Measurements from ENCODE around the gene AFMID.

Gene AFMID

DNA sequence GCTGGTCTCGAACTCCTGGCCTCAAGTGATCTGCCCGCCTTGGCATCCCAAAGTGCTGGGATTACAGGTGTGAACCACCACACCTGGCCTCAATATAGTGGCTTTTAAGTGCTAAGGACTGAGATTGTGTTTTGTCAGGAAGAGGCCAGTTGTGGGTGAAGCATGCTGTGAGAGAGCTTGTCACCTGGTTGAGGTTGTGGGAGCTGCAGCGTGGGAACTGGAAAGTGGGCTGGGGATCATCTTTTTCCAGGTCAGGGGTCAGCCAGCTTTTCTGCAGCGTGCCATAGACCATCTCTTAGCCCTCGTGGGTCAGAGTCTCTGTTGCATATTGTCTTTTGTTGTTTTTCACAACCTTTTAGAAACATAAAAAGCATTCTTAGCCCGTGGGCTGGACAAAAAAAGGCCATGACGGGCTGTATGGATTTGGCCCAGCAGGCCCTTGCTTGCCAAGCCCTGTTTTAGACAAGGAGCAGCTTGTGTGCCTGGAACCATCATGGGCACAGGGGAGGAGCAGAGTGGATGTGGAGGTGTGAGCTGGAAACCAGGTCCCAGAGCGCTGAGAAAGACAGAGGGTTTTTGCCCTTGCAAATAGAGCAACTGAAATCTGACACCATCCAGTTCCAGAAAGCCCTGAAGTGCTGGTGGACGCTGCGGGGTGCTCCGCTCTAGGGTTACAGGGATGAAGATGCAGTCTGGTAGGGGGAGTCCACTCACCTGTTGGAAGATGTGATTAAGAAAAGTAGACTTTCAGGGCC is 32.4 kb downstream of the AFMID start:
- Histone ChIP-seq H3K9ac (ENCODE audit: low read depth, low read length) (no peak overlapping the region), H3K4me3 (ENCODE audit: low read depth, low read length) (no peak overlapping the region), H3K4me1 (ENCODE audit: control insufficient read depth, insufficient read depth, low read length) (peaks cover 3% of the 10 kb centered on the region), H3K9me3 (ENCODE audit: control insufficient read depth, insufficient read depth, low read length) (no peaks in the 10 kb centered on the region), H3K27me3 (ENCODE audit: control insufficient read depth, insufficient read depth, low read length) (no peaks in the 10 kb centered on the region), H3K36me3 (ENCODE audit: control insufficient read depth, insufficient read depth, low read length) (peaks cover 27% of the 10 kb centered on the region)

DNA sequence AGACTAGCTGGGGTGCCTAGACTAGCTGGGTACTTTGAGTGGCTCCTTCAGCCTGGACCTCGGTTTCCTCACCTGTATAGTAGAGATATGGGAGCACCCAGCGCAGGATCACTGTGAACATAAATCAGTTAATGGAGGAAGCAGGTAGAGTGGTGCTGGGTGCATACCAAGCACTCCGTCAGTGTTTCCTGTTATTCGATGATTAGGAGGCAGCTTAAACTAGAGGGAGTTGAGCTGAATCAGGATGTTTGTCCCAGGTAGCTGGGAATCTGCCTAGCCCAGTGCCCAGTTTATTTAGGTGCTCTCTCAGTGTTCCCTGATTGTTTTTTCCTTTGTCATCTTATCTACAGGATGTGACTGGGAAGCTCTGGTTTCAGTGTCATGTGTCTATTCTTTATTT is 35.9 kb downstream of the AFMID start:
- Histone ChIP-seq H3K9ac (ENCODE audit: low read depth, low read length) (no peak overlapping the region), H3K36me3 (ENCODE audit: control insufficient read depth, insufficient read depth, low read length) (peaks cover 18% of the 10 kb centered on the region), H3K9me3 (ENCODE audit: control insufficient read depth, insufficient read depth, low read length) (no peaks in the 10 kb centered on the region), H3K27me3 (ENCODE audit: control insufficient read depth, insufficient read depth, low read length) (no peaks in the 10 kb centered on the region), H3K4me1 (ENCODE audit: control insufficient read depth, insufficient read depth, low read length) (peaks cover 3% of the 10 kb centered on the region), H3K4me3 (ENCODE audit: low read depth, low read length) (no peak overlapping the region)

DNA sequence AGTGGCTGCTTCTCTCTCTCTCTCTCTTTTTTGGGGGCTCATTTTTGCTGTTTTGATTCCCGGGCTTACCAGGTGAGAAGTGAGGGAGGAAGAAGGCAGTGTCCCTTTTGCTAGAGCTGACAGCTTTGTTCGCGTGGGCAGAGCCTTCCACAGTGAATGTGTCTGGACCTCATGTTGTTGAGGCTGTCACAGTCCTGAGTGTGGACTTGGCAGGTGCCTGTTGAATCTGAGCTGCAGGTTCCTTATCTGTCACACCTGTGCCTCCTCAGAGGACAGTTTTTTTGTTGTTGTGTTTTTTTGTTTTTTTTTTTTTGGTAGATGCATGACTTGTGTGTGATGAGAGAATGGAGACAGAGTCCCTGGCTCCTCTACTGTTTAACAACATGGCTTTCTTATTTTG is 36.6 kb downstream of the AFMID start:
- H3K9me3 ChIP-seq (ENCODE audit: control insufficient read depth, insufficient read depth, low read length), result no peaks in the 10 kb centered on the region
- peaks cover 3% of the 10 kb centered on the region for H3K4me1 ChIP-seq (ENCODE audit: control insufficient read depth, insufficient read depth, low read length)
- H3K9ac ChIP-seq (ENCODE audit: low read depth, low read length), result no peak overlapping the region
- no peak overlapping the region for H3K4me3 ChIP-seq (ENCODE audit: low read depth, low read length)
- H3K36me3 ChIP-seq (ENCODE audit: control insufficient read depth, insufficient read depth, low read length), result peaks cover 18% of the 10 kb centered on the region
- H3K27me3 ChIP-seq (ENCODE audit: control insufficient read depth, insufficient read depth, low read length), result no peaks in the 10 kb centered on the region

DNA sequence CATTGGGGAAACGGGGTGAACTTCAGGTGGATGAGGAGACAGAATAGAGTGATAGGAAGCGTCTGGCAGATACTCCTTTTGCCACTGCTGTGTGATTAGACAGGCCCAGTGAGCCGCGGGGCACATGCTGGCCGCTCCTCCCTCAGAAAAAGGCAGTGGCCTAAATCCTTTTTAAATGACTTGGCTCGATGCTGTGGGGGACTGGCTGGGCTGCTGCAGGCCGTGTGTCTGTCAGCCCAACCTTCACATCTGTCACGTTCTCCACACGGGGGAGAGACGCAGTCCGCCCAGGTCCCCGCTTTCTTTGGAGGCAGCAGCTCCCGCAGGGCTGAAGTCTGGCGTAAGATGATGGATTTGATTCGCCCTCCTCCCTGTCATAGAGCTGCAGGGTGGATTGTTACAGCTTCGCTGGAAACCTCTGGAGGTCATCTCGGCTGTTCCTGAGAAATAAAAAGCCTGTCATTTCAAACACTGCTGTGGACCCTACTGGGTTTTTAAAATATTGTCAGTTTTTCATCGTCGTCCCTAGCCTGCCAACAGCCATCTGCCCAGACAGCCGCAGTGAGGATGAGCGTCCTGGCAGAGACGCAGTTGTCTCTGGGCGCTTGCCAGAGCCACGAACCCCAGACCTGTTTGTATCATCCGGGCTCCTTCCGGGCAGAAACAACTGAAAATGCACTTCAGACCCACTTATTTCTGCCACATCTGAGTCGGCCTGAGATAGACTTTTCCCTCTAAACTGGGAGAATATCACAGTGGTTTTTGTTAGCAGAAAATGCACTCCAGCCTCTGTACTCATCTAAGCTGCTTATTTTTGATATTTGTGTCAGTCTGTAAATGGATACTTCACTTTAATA is 37.3 kb downstream of the AFMID start:
- Histone ChIP-seq H3K9ac (ENCODE audit: low read depth, low read length) (no peak overlapping the region), H3K36me3 (ENCODE audit: control insufficient read depth, insufficient read depth, low read length) (peaks cover 18% of the 10 kb centered on the region), H3K4me1 (ENCODE audit: control insufficient read depth, insufficient read depth, low read length) (peaks cover 2% of the 10 kb centered on the region)

DNA sequence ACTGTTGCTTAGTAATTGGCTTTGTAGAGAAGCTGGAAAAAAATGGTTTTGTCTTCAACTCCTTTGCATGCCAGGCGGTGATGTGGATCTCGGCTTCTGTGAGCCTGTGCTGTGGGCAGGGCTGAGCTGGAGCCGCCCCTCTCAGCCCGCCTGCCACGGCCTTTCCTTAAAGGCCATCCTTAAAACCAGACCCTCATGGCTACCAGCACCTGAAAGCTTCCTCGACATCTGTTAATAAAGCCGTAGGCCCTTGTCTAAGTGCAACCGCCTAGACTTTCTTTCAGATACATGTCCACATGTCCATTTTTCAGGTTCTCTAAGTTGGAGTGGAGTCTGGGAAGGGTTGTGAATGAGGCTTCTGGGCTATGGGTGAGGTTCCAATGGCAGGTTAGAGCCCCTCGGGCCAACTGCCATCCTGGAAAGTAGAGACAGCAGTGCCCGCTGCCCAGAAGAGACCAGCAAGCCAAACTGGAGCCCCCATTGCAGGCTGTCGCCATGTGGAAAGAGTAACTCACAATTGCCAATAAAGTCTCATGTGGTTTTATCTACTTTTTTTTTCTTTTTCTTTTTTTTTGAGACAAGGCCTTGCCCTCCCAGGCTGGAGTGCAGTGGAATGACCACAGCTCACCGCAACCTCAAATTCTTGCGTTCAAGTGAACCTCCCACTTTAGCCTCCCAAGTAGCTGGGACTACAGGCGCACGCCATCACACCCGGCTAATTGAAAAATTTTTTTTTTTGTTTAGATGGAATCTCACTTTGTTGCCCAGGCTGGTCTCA is 38.1 kb downstream of the AFMID start:
- Histone ChIP-seq H3K27me3 (ENCODE audit: control insufficient read depth, insufficient read depth, low read length) (peaks cover 2% of the 10 kb centered on the region), H3K4me1 (ENCODE audit: control insufficient read depth, insufficient read depth, low read length) (no peaks in the 10 kb centered on the region), H3K4me3 (ENCODE audit: low read depth, low read length) (no peak overlapping the region)

More for the DNA sequence above, 37.3 kb downstream of the AFMID start:
- Histone ChIP-seq H3K27me3 (ENCODE audit: control insufficient read depth, insufficient read depth, low read length) (no peaks in the 10 kb centered on the region), H3K4me3 (ENCODE audit: low read depth, low read length) (no peak overlapping the region), H3K9me3 (ENCODE audit: control insufficient read depth, insufficient read depth, low read length) (no peaks in the 10 kb centered on the region)

DNA sequence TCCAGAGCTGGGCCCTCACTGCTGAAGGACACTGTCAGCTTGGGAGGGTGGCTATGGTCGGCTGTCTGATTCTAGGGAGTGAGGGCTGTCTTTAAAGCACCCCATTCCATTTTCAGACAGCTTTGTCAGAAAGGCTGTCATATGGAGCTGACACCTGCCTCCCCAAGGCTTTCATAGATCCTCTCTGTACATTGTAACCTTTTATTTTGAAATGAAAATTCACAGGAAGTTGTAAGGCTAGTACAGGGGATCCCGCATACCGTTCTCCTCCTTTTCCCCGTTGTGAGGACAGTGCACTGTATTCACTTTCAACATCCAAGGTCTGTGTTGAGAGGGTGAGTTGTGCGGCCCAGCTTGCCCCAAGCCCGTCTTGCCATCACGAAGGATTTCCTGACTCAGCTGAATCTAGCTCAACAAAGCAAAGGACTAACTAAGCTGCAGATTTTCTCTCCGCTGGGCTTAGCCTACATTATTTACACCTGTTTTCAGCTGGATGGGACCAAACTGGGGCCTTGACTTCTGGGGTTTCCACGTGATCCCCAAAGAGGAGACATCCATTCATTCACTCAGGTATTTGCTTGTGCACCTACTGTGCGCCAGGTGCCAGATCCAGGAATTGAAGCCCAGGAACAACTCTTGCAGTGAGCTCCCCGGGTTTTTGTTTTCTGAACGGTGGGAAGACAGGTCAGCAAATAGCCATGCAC is 39.0 kb downstream of the AFMID start:
- H3K27me3 ChIP-seq (ENCODE audit: control insufficient read depth, insufficient read depth, low read length), result peaks cover 10% of the 10 kb centered on the region
- H3K4me1 ChIP-seq (ENCODE audit: control insufficient read depth, insufficient read depth, low read length), result no peaks in the 10 kb centered on the region
- H3K9ac ChIP-seq (ENCODE audit: low read depth, low read length), result no peak overlapping the region
- no peaks in the 10 kb centered on the region for H3K9me3 ChIP-seq (ENCODE audit: control insufficient read depth, insufficient read depth, low read length)
- H3K4me3 ChIP-seq (ENCODE audit: low read depth, low read length), result no peak overlapping the region
- peaks cover 12% of the 10 kb centered on the region for H3K36me3 ChIP-seq (ENCODE audit: control insufficient read depth, insufficient read depth, low read length)

More for the DNA sequence above, 38.1 kb downstream of the AFMID start:
- Histone ChIP-seq H3K9me3 (ENCODE audit: control insufficient read depth, insufficient read depth, low read length) (no peaks in the 10 kb centered on the region), H3K36me3 (ENCODE audit: control insufficient read depth, insufficient read depth, low read length) (peaks cover 15% of the 10 kb centered on the region), H3K9ac (ENCODE audit: low read depth, low read length) (no peak overlapping the region)

DNA sequence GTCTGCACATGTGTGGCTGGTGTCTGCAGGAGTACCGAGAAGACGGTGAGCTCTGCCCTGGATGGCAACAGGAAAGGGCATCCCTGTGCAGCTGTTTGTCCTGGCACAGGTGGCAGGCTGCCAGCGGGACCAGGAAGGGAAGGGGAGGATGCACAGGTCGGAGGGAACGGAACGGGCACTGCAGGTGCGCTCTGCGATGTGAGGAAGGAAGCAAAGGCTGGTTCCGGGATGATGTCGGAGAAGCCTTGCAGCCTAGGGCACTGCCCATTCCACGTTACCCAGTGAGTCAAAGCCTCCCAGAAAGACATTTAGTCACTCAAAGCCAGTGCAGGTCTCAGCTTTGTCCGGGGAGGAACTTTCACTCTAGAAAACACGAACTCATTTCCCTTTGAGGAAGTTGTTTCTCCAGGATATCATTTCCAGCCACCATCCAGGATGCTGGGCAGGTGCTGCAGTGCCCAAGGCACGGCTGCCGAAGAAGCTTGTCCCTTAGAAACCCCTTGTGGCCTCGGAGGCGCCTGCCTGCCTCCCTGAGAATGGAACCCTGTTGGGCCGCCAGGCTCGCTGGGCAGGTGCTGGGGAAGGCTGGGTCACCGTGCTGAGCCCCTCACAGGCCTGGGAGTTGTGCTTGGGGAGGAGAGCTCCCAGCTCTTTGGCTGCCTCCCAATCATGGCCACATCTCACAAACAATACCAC is 39.7 kb downstream of the AFMID start:
- Histone ChIP-seq H3K9me3 (ENCODE audit: control insufficient read depth, insufficient read depth, low read length) (no peaks in the 10 kb centered on the region), H3K27me3 (ENCODE audit: control insufficient read depth, insufficient read depth, low read length) (peaks cover 14% of the 10 kb centered on the region), H3K9ac (ENCODE audit: low read depth, low read length) (no peak overlapping the region), H3K4me1 (ENCODE audit: control insufficient read depth, insufficient read depth, low read length) (no peaks in the 10 kb centered on the region), H3K4me3 (ENCODE audit: low read depth, low read length) (no peak overlapping the region), H3K36me3 (ENCODE audit: control insufficient read depth, insufficient read depth, low read length) (peaks cover 12% of the 10 kb centered on the region)

DNA sequence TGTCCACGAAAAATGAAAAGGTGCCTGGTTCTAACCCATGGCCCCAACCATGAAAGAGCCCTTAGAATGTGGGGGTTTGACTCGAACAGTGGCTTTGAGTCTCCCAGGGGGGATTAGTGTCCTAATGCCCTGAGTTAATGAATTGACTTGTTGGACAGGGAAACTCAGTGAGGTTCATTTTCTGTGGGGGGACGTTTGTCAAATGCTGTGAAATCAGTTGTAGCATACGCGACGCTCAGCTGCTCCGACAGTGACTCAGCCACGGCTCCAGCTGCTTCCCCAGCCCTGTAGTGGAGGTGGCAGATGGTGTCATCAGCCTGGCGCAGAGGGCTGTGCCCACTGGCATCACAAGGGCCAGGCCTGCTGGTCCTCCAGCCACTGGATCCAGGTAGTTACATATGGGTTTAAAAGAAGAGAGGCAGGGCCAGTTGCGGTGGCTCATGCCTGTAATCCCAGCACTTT is 40.3 kb downstream of the AFMID start:
- H3K4me1 ChIP-seq (ENCODE audit: control insufficient read depth, insufficient read depth, low read length), result no peaks in the 10 kb centered on the region
- H3K36me3 ChIP-seq (ENCODE audit: control insufficient read depth, insufficient read depth, low read length), result peaks cover 11% of the 10 kb centered on the region
- no peaks in the 10 kb centered on the region for H3K9me3 ChIP-seq (ENCODE audit: control insufficient read depth, insufficient read depth, low read length)
- no peak overlapping the region for H3K9ac ChIP-seq (ENCODE audit: low read depth, low read length)
- peaks cover 17% of the 10 kb centered on the region for H3K27me3 ChIP-seq (ENCODE audit: control insufficient read depth, insufficient read depth, low read length)
- no peak overlapping the region for H3K4me3 ChIP-seq (ENCODE audit: low read depth, low read length)

DNA sequence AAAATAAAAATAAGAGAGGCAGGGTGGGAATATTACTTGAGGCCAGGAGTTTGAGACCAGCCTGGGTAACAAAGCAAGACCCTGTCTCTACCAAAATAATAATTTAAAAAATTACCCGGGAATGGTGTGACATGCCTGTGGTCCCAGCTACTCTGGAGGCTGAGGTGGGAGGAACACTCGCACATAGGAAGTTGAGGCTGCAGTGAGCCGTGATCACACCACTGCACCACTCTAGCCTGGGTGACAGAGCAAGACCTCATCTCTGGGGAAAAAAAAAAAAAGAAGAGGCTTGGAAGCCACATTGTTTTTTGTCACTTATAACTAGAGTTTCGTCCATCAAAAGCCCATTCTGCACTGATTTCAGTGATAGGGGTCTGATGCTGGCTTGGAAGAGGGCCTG is 41.0 kb downstream of the AFMID start:
- Histone ChIP-seq H3K36me3 (ENCODE audit: control insufficient read depth, insufficient read depth, low read length) (peaks cover 4% of the 10 kb centered on the region), H3K4me3 (ENCODE audit: low read depth, low read length) (no peak overlapping the region), H3K9me3 (ENCODE audit: control insufficient read depth, insufficient read depth, low read length) (no peaks in the 10 kb centered on the region), H3K9ac (ENCODE audit: low read depth, low read length) (no peak overlapping the region), H3K4me1 (ENCODE audit: control insufficient read depth, insufficient read depth, low read length) (no peaks in the 10 kb centered on the region), H3K27me3 (ENCODE audit: control insufficient read depth, insufficient read depth, low read length) (peaks cover 23% of the 10 kb centered on the region)

DNA sequence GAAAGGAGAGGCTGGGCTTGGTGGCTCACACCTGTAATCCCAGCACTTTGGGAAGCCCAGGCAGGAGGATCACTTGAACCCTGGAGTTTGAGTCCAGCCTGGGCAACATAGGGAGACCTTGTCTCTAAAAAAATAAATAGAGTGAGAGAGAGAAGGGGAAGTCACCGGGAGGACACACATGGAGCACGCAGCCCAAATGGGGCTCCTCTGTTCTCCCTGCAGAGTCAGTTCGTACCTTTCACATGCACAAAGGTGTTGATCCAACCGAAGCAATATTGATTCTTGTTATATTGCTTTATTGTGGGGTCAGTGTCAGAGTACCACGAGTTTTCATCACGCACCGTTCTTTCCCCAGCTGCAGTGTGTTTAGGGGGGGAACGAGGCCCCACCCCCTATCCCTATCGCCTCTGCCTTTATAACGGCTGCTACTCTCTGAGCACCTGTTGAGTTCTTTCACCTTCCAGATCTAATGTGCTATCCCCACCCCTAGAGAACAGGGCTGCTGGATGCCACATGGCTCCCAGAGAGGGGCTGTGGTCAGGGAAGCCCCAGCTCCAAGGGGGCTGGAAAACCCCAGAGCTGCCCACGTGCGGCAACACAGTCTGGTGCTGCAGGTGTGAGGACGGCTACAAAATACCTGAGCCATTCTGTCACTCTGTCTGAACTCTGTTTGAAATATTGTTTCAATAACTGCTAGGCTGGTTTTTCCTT is 43.2 kb downstream of the AFMID start:
- H3K4me3 ChIP-seq (ENCODE audit: low read depth, low read length), result no peak overlapping the region
- no peaks in the 10 kb centered on the region for H3K4me1 ChIP-seq (ENCODE audit: control insufficient read depth, insufficient read depth, low read length)
- no peak overlapping the region for H3K9ac ChIP-seq (ENCODE audit: low read depth, low read length)
- H3K9me3 ChIP-seq (ENCODE audit: control insufficient read depth, insufficient read depth, low read length), result no peaks in the 10 kb centered on the region
- H3K27me3 ChIP-seq (ENCODE audit: control insufficient read depth, insufficient read depth, low read length), result peaks cover 23% of the 10 kb centered on the region
- no peaks in the 10 kb centered on the region for H3K36me3 ChIP-seq (ENCODE audit: control insufficient read depth, insufficient read depth, low read length)

Measured in iPS-15b (cell line).